GM10248 (cell line): ENCODE measurements around the gene DIABLO.

ENCODE experiments used
- CTCF ChIA-PET: fragments of 300-600 bp; sonication (Branson Sonifier 250); formaldehyde crosslinking; extraction: SDS; loops from one replicate; lab custom pipeline; 2021; ENCODE audit warnings: antibody characterized with exemption; lab: Yijun Ruan, JAX
- POLR2A ChIA-PET: fragments of 350-650 bp; sonication (Branson Sonifier 250); formaldehyde crosslinking; extraction: SDS; loops from one replicate; lab custom pipeline; 2020; ENCODE audit warnings: antibody characterized with exemption; lab: Yijun Ruan, JAX
- DNase-seq: peaks from one replicate; pipeline ENCODE4 v3.0.0; 2012; ENCODE audit errors: extremely low spot score
- CTCF ChIP-seq: IDR thresholded peaks from 2 replicates; pipeline ENCODE4 v1.5.1; 2012; ENCODE audit warnings: mild to moderate bottlenecking, low read depth; ENCODE audit errors: extremely low read depth, missing control alignments, control extremely low read depth

DIABLO gene

DNA sequence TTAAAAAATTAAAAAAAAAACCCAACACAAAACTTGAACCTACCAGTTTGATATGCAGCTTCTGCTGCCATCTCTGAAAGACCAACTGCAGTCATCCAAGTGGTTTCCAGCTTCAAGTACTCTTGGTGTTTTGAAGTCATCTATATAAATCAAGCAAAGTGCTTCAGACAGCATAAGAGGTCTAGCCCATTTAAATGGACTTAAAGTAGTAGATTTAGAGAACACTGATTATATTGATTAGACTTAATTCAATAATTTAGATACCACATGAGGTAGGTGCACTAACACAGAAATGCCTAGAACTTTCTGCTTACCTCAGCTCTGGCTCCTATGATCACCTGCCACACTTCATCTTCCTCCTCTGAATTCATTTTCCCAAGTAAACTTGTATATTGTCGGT lies 9.4 kb downstream of the DIABLO start:
- CTCF ChIA-PET = interaction anchor here (0.7 kb wide), 2 partner anchors 12 to 14 kb away, joined by 3 read pairs; no protein-coding TSS in a partner anchor

GRCh38 chr12:122215771-122216170 lies 10.1 kb downstream of the DIABLO start:
- DNase-seq = no peak
- ChIA-PET POLR2A (interaction anchor here (0.5 to 0.7 kb wide), 2 partner anchors 28 to 562 kb away, joined by 3 to 7 read pairs; no protein-coding TSS in a partner anchor), CTCF (interaction anchor here (0.7 to 2.5 kb wide), 3 partner anchors 8 to 15 kb away, joined by 3 to 8 read pairs (median 3); no protein-coding TSS in a partner anchor)

More for the DNA sequence above, 9.4 kb downstream of the DIABLO start:
- no peak for DNase-seq
- POLR2A ChIA-PET = no interaction called here
- no peak for TF ChIP-seq CTCF

GRCh38 chr12:122208073-122208820 lies 17.6 kb downstream of the DIABLO start:
- DNase-seq = no peak
- CTCF ChIA-PET = no interaction called here
- POLR2A ChIA-PET = no interaction called here
- no peak for TF ChIP-seq CTCF

More at GRCh38 chr12:122215771-122216170, 10.1 kb downstream of the DIABLO start:
- no peak for TF ChIP-seq CTCF

GRCh38 chr12:122207391-122207790 lies 18.5 kb downstream of the DIABLO start:
- no peak for TF ChIP-seq CTCF
- DNase-seq = no peak
- POLR2A ChIA-PET = no interaction called here
- CTCF ChIA-PET = interaction anchor here (1.3 kb wide), 1 partner anchor 17 kb away, joined by 5 read pairs; no protein-coding TSS in a partner anchor

DNA sequence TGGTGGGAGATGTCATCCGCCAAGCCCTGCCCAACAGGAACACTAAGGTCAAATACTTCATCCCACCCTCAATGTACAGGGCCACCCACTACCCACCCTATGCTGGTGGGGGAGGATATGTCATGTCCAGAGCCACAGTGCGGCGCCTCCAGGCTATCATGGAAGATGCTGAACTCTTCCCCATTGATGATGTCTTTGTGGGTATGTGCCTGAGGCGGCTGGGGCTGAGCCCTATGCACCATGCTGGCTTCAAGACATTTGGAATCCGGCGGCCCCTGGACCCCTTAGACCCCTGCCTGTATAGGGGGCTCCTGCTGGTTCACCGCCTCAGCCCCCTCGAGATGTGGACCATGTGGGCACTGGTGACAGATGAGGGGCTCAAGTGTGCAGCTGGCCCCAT lies 18.9 kb downstream of the DIABLO start:
- ChIA-PET CTCF (interaction anchor here (1.3 kb wide), 1 partner anchor 16 kb away, joined by 5 read pairs; no protein-coding TSS in a partner anchor), POLR2A (no interaction called here)
- DNase-seq = no peak
- TF ChIP-seq CTCF = no peak

DNA sequence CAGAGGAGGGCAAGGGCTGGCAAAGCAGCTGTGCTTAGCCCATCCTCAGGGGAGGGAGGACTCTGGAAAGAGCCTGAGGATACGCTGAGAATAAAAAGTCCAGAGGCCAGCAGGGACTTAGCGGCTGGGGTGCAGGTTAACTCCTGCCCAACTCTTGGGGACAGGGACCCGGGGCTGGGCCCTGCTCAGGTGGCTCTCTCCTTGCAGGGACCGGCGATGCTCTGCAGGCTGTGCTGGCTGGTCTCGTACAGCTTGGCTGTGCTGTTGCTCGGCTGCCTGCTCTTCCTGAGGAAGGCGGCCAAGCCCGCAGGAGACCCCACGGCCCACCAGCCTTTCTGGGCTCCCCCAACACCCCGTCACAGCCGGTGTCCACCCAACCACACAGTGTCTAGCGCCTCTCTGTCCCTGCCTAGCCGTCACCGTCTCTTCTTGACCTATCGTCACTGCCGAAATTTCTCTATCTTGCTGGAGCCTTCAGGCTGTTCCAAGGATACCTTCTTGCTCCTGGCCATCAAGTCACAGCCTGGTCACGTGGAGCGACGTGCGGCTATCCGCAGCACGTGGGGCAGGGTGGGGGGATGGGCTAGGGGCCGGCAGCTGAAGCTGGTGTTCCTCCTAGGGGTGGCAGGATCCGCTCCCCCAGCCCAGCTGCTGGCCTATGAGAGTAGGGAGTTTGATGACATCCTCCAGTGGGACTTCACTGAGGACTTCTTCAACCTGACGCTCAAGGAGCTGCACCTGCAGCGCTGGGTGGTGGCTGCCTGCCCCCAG lies 19.6 kb downstream of the DIABLO start:
- no peak for TF ChIP-seq CTCF
- no peak for DNase-seq
- POLR2A ChIA-PET = interaction anchor here (0.9 kb wide), 1 partner anchor 20 kb away, joined by 4 read pairs; the partner anchor contains the start of gene DIABLO
- CTCF ChIA-PET = interaction anchor here (1.3 kb wide), 1 partner anchor 16 kb away, joined by 5 read pairs; no protein-coding TSS in a partner anchor
